ENCODE results near the gene METTL24.
"Not testable (repeated sequence)": the region's sequence is repeated elsewhere in the genome, so short reads cannot be mapped to it uniquely, and the experiment has no call there.

METTL24 gene

GRCh38 chr6:110363748-110364147 is 5.6 kb upstream of the METTL24 start:
- no peak for DNase-seq (ENCODE audit: low read depth in 3 of 3)

GRCh38 chr6:110360676-110361075 is 2.5 kb upstream of the METTL24 start:
- DNase-seq (ENCODE audit: low read depth in 3 of 3): no peak

- no peak for DNase-seq (ENCODE audit: low read depth in 3 of 3)
Observed at GRCh38 chr6:110359556-110359955, 1.4 kb upstream of the METTL24 start.

- no peak for DNase-seq (ENCODE audit: low read depth in 3 of 3)
Observed at GRCh38 chr6:110358553-110359160, 508 bp upstream of the METTL24 start.

- no peak for DNase-seq (ENCODE audit: low read depth in 3 of 3)
Observed at GRCh38 chr6:110357298-110357663, 868 bp downstream of the METTL24 start.

GRCh38 chr6:110356778-110357177 is 1.4 kb downstream of the METTL24 start:
- no peak for DNase-seq (ENCODE audit: low read depth in 3 of 3)

- DNase-seq (ENCODE audit: low read depth in 3 of 3): no peak
Observed at GRCh38 chr6:110355727-110356126, 2.4 kb downstream of the METTL24 start.

GRCh38 chr6:110355022-110355421 is 3.1 kb downstream of the METTL24 start:
- DNase-seq (ENCODE audit: low read depth in 3 of 3): no peak

GRCh38 chr6:110354153-110354552 is 4.0 kb downstream of the METTL24 start:
- DNase-seq (ENCODE audit: low read depth in 3 of 3): no peak

GRCh38 chr6:110353457-110354001 is 4.6 kb downstream of the METTL24 start:
- no peak for DNase-seq (ENCODE audit: low read depth in 3 of 3)

GRCh38 chr6:110352563-110353262 is 5.4 kb downstream of the METTL24 start:
- DNase-seq (ENCODE audit: low read depth in 3 of 3): no peak

GRCh38 chr6:110351986-110352385 is 6.2 kb downstream of the METTL24 start:
- no peak for DNase-seq (ENCODE audit: low read depth in 3 of 3)

GRCh38 chr6:110351546-110351945 is 6.6 kb downstream of the METTL24 start:
- no peak for DNase-seq (ENCODE audit: low read depth in 3 of 3)

- not testable (repeated sequence) for DNase-seq (ENCODE audit: low read depth in 3 of 3)
Observed at GRCh38 chr6:110350593-110350992, 7.6 kb downstream of the METTL24 start.

GRCh38 chr6:110348961-110349690 is 9.0 kb downstream of the METTL24 start:
- DNase-seq (ENCODE audit: low read depth in 3 of 3): no peak

GRCh38 chr6:110345025-110345424 is 13.1 kb downstream of the METTL24 start:
- no peak for DNase-seq (ENCODE audit: low read depth in 3 of 3)

GRCh38 chr6:110342759-110343158 is 15.4 kb downstream of the METTL24 start:
- no peak for DNase-seq (ENCODE audit: low read depth in 3 of 3)

- DNase-seq (ENCODE audit: low read depth in 3 of 3): no peak
Observed at GRCh38 chr6:110341663-110342596, 16.2 kb downstream of the METTL24 start.

- no peak for DNase-seq (ENCODE audit: low read depth in 3 of 3)
Observed at GRCh38 chr6:110341067-110341466, 17.1 kb downstream of the METTL24 start.

GRCh38 chr6:110340392-110340965 is 17.7 kb downstream of the METTL24 start:
- DNase-seq (ENCODE audit: low read depth in 3 of 3): no peak

- no peak for DNase-seq (ENCODE audit: low read depth in 3 of 3)
Observed at GRCh38 chr6:110338820-110339470, 19.2 kb downstream of the METTL24 start.
